K562 (cell line): ENCODE data around the gene FUNDC2.

Experiments
- POLR2H ChIP-seq: IDR thresholded peaks from 2 replicates; pipeline ENCODE4 v1.6.1; 2016; ENCODE audit warnings: missing genetic modification characterization, low read depth, mild to moderate bottlenecking, control low read depth, missing compliant biosample characterization, moderate library complexity
- ZBTB8A ChIP-seq: fragments of 450-650 bp; IDR thresholded peaks from 2 replicates; pipeline ENCODE4 v1.6.1; 2018; ENCODE audit warnings: mild to moderate bottlenecking, moderate library complexity; ENCODE audit not compliant: partially characterized antibody

GRCh38 chrX:155070038-155070437 lies 43.4 kb downstream of the FUNDC2 start:
- TF ChIP-seq ZBTB8A (no peak), POLR2H (tag) (no peak)
